Hypothalamus (tissue), 51 donors: Measurements from ENCODE around the gene KLK1.
"Not testable (repeated sequence)": the region's sequence is repeated elsewhere in the genome, so short reads cannot be mapped to it uniquely, and the experiment has no call there.

ENCODE experiments used
- DNase-seq, 51 donors: peaks; one replicate each; lab custom pipeline; 2025; lab: John Stamatoyannopoulos, UW

KLK1 gene

DNA sequence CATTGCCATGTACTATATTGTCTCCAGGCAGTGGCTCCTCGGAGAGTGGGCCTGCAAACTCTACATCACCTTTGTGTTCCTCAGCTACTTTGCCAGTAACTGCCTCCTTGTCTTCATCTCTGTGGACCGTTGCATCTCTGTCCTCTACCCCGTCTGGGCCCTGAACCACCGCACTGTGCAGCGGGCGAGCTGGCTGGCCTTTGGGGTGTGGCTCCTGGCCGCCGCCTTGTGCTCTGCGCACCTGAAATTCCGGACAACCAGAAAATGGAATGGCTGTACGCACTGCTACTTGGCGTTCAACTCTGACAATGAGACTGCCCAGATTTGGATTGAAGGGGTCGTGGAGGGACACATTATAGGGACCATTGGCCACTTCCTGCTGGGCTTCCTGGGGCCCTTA lies 52.7 kb downstream of the KLK1 start:
- no peak for DNase-seq

DNA sequence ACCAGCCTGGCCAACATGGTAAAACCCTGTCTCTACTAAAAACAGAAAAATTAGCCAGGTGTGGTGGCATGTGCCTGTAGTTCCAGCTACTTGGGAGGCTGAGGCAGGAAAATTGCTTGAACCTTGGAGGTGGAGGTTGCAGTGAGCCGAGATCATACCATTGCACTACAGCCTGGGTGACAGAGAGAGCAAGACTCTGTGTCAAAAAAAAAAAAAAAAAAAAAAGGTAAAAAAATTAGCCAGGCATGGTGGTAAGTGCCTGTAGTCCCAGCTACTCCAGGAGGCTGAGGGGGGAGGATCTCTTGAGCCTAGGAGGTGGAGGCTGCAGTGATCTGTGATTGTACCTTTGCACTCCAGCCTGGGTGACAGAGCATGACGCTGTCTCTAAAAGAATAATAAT lies 53.4 kb downstream of the KLK1 start, which contains the start of gene GPR32:
Gene GPR32, plus strand, starts transcription at position 301 of the 400 bp plus-strand sequence. CDS start 137 bp downstream, outside the sequence.
- DNase-seq, result not testable (repeated sequence)
